ENCODE measurements around the gene DOCK1.

- TF ChIP-seq CTCF (IDR thresholded peaks at IDR 0.05) (no peak), POLR2AphosphoS5 (IDR thresholded peaks at IDR 0.05) (no peak), POLR2A (IDR thresholded peaks at IDR 0.05) (no peak)
These were observed 347.6 kb downstream of the DOCK1 start for GRCh38 chr10:127252818-127253217.

All from breast epithelium (tissue), 3 donors.